Right lobe of liver (tissue), 6 donors: ENCODE measurements around the gene G0S2. TPM values are rescaled to one million over a fixed set of nuclear protein-coding genes. Genes with fewer than 3 reads are reported as not detected.

ENCODE experiments used
- ATAC-seq, 4 donors: fragments of 200-7000 bp; cut with Tn5 transposase; one replicate each; pipeline ENCODE4 v1.9.1; 2020; ENCODE audit warnings: mild to moderate bottlenecking in 4 of 4, moderate library complexity in 4 of 4
- DNase-seq, 3 donors: peaks; one replicate each; pipeline ENCODE4 v3.0.0-alpha.2; 2020
- H3K27ac ChIP-seq, 3 donors: fragments of 200-600 bp; one replicate each; pipeline ENCODE4 v1.8.0; 2022
- H3K27me3 ChIP-seq, 2 donors: fragments of 200-600 bp; one replicate each; pipeline ENCODE4 v1.8.0; 2022
- H3K36me3 ChIP-seq, 4 donors: fragments of 200-600 bp; sonication (generic) in 1 of 4; one replicate each; pipeline versions ENCODE4 v1.5.1 to v1.8.0; 2017 to 2022; ENCODE audit warnings: control low read depth in 1 of 4
- H3K4me1 ChIP-seq, 4 donors: fragments of 200-600 bp; sonication (generic) in 1 of 4; one replicate each; pipeline versions ENCODE4 v1.5.1 to v1.8.0; 2017 to 2022; ENCODE audit warnings: control low read depth in 1 of 4
- H3K4me3 ChIP-seq, 3 donors: fragments of 200-600 bp; one replicate each; pipeline ENCODE4 v1.8.0; 2022
- H3K9me3 ChIP-seq, 4 donors: fragments of 200-600 bp; sonication (generic) in 1 of 4; one replicate each; pipeline versions ENCODE4 v1.5.1 to v1.8.0; 2017 to 2022; ENCODE audit warnings: control low read depth in 1 of 4
- CTCF ChIP-seq, 4 donors: fragments of 200-600 bp in 3 of 4; fragments of 450-650 bp in 1 of 4; IDR thresholded peaks; one replicate each; pipeline versions ENCODE4 v1.5.1 to v1.8.0; 2016 to 2022; ENCODE audit warnings: antibody characterized with exemption in 4 of 4, mild to moderate bottlenecking in 2 of 4
- POLR2A ChIP-seq: fragments of 450-650 bp; IDR thresholded peaks from one replicate; pipeline ENCODE4 v1.6.1; 2017; ENCODE audit warnings: antibody characterized with exemption, mild to moderate bottlenecking
- WGBS: methylation state at CpG from one replicate; pipeline ENCODE4 v1.1.6; 2018; ENCODE audit warnings: low coverage, low lambda C conversion rate; ENCODE audit not compliant: insufficient coverage; ENCODE audit errors: missing lambda C conversion rate; 5-methylcytosine and 5-hydroxymethylcytosine counted together
- intact Hi-C, 2 donors: fragments of 100-400 bp; cut with DNase I; formaldehyde crosslinking; loops; one replicate each; pipeline versions ENCODE4 v1.11.2 to v1.14.1; 2022
- total RNA-seq, 6 experiments: library from RNA; depleted of rRNA in 2 of 6; stranded (reverse); fragments of >200 nt in 2 of 6; fragmentation: NEBNext Ultra II Directional in 3 of 6; extraction: Animal tissue kit (Norgen Biotek cat#: 25700) in 3 of 6; gene quantifications; one replicate each; pipeline versions ENCODE4 v1.1.0 to v1.2.4, GENCODE V29; 2016 to 2023
- donor health status: DM: no; HTN: yes; CAD: no.
- donor health status: DM: no; HTN: no; CAD: no.
- donor health status: DM: no; HTN: no; CAD: no.
- donor health status: DM: no; HTN: yes; CAD: no.
- donor health status: DM: no; HTN: yes; CAD: no.

Gene G0S2
- total RNA-seq, 6 experiments from 2014 or later, result 36.9 to 749 (median 247) TPM

GRCh38 chr1:209670441-209671082, 4.7 kb upstream of the G0S2 start:
- 23% methylated on average over 1 of the region's 1 CpG for WGBS
- peak; percentile 1 to 54 (median 14) for ATAC-seq
- H3K27ac ChIP-seq, result no peak overlapping the region

GRCh38 chr1:209672705-209673630, 2.2 kb upstream of the G0S2 start:
- intact Hi-C loops, result no loop called here
- Histone ChIP-seq H3K27ac (peak overlapping the region; percentile 45 to 81 (median 52)), H3K36me3 (no peaks in the 10 kb centered on the region), H3K4me1 (peaks cover 0 to 52% (median 24%) of the 10 kb centered on the region in 4 donors), H3K27me3 (no peaks in the 10 kb centered on the region), H3K4me3 (peak overlapping the region in 1 of 3 donors; percentile 4), H3K9me3 (no peaks in the 10 kb centered on the region)
- ATAC-seq (peak in 3 of 4 donors; percentile 2 to 29 (median 13)), DNase-seq (no peak)
- WGBS, result 21% methylated on average over 5 of the region's 5 CpGs
- TF ChIP-seq CTCF (IDR thresholded peaks at IDR 0.05) (no peak), POLR2A (peak; percentile 63)

More at GRCh38 chr1:209670441-209671082, 4.7 kb upstream of the G0S2 start:
- Histone ChIP-seq H3K36me3 (no peaks in the 10 kb centered on the region), H3K4me3 (no peak overlapping the region), H3K9me3 (no peaks in the 10 kb centered on the region), H3K27me3 (no peaks in the 10 kb centered on the region), H3K4me1 (peaks cover 0 to 63% (median 26%) of the 10 kb centered on the region in 4 donors)
- no peak for TF ChIP-seq POLR2A
- TF ChIP-seq CTCF (IDR thresholded peaks at IDR 0.05), result no peak
- intact Hi-C loops, result no loop called here
- peak; percentile 33 to 79 (median 65) for DNase-seq

GRCh38 chr1:209673631-209674417, 1.4 kb upstream of the G0S2 start:
- peak; percentile 58 to 83 (median 67) for DNase-seq
- H3K27me3 ChIP-seq, result no peaks in the 10 kb centered on the region
- peaks cover 0 to 52% (median 23%) of the 10 kb centered on the region in 4 donors for H3K4me1 ChIP-seq
- peak; percentile 39 to 61 (median 45) for ATAC-seq
- peak overlapping the region; percentile 4 to 86 (median 51) for H3K4me3 ChIP-seq
- 9% methylated on average over 7 of the region's 7 CpGs for WGBS
- TF ChIP-seq CTCF (IDR thresholded peaks at IDR 0.05) (no peak), POLR2A (peak; percentile 4)
- intact Hi-C loops, result no loop called here
- H3K27ac ChIP-seq, result peak overlapping the region; percentile 25 to 81 (median 52)
- no peaks in the 10 kb centered on the region for H3K36me3 ChIP-seq
- no peaks in the 10 kb centered on the region for H3K9me3 ChIP-seq

GRCh38 chr1:209675565-209676154, 448 bp downstream of the G0S2 start:
- TF ChIP-seq CTCF (IDR thresholded peaks at IDR 0.05) (no peak), POLR2A (peak; percentile 84)
- Histone ChIP-seq H3K4me1 (peaks cover 0 to 46% (median 20%) of the 10 kb centered on the region in 4 donors), H3K27ac (peak overlapping the region; percentile 25 to 81 (median 66)), H3K9me3 (no peaks in the 10 kb centered on the region), H3K36me3 (no peaks in the 10 kb centered on the region), H3K27me3 (no peaks in the 10 kb centered on the region), H3K4me3 (peak overlapping the region; percentile 51 to 86 (median 75))
- DNase-seq, result peak in 1 of 3 donors; percentile 62
- peak; percentile 10 to 34 (median 26) for ATAC-seq
- intact Hi-C loops, result no loop called here
- 6% methylated on average over 24 of the region's 34 CpGs for WGBS
